H1 (cell line): Measurements from ENCODE around the gene WDFY4. TPM values are rescaled to one million over a fixed set of nuclear protein-coding genes. Genes with fewer than 3 reads are reported as not detected.

ENCODE experiments used
- CTCF ChIA-PET: fragments of 300-600 bp; sonication (Branson Sonifier 250); formaldehyde crosslinking; loops from one replicate; lab custom pipeline; 2021; ENCODE audit not compliant: partially characterized antibody; lab: Charles Lee
- POLR2A ChIA-PET: fragments of 300-600 bp; sonication (Branson Sonifier 250); formaldehyde crosslinking; loops from one replicate; lab custom pipeline; 2021; ENCODE audit warnings: inconsistent platforms; ENCODE audit not compliant: partially characterized antibody; lab: Charles Lee
- DNase-seq, 2 experiments: peaks; one replicate each; pipeline versions ENCODE4 v3.0.0 to v3.0.0-alpha.2; 2010 to 2022; ENCODE audit warnings: low spot score in 2 of 2, low read depth in 1 of 2, mixed read lengths in 1 of 2
- FAIRE-seq: peaks from 2 replicates; lab custom pipeline; 2011; peaks lifted over from hg19 to GRCh38; lab: Jason Lieb, UNC
- H2AFZ ChIP-seq: 2 replicates; pipeline ENCODE4 v1.8.1; 2012; ENCODE audit warnings: low read length, inconsistent platforms
- H2AK5ac ChIP-seq: 2 replicates; pipeline ENCODE4 v1.6.1; 2013; ENCODE audit warnings: low read depth, low read length
- H2BK120ac ChIP-seq: replicated peaks from 2 replicates; pipeline ENCODE3; 2013; ENCODE audit warnings: low read depth, low read length, inconsistent platforms
- H2BK12ac ChIP-seq: 2 replicates; pipeline ENCODE4 v1.6.1; 2013; ENCODE audit warnings: low read depth, low read length
- H2BK15ac ChIP-seq: 2 replicates; pipeline ENCODE4 v1.6.1; 2013; ENCODE audit warnings: low read length
- H2BK20ac ChIP-seq: 2 replicates; pipeline ENCODE4 v1.6.1; 2013; ENCODE audit warnings: low read length
- H2BK5ac ChIP-seq: 2 replicates; pipeline ENCODE4 v1.6.1; 2013; ENCODE audit warnings: low read depth, low read length
- H3K14ac ChIP-seq: 2 replicates; pipeline ENCODE4 v1.6.1; 2013; ENCODE audit warnings: inconsistent platforms; ENCODE audit not compliant: insufficient read length
- H3K18ac ChIP-seq: 2 replicates; pipeline ENCODE4 v1.6.1; 2013; ENCODE audit warnings: low read length; ENCODE audit errors: extremely low read depth
- H3K23ac ChIP-seq: 2 replicates; pipeline ENCODE4 v1.6.1; 2013; ENCODE audit warnings: inconsistent platforms; ENCODE audit not compliant: insufficient read length
- H3K23me2 ChIP-seq: 2 replicates; pipeline ENCODE4 v1.6.1; 2013; ENCODE audit warnings: low read depth, low read length
- H3K27ac ChIP-seq: 2 replicates; pipeline ENCODE4 v1.6.1; 2011; ENCODE audit warnings: low read depth, low read length, inconsistent platforms
- H3K27me3 ChIP-seq, 4 experiments: replicated peaks in 1 of 4; 1 replicate in 1 of 4; 2 replicates in 3 of 4; pipeline versions ENCODE4 v1.6.1 to v1.8.1; 2011 to 2013; ENCODE audit warnings: low read length in 3 of 4, mild to moderate bottlenecking in 3 of 4, inconsistent platforms in 2 of 4, mixed read lengths in 2 of 4, moderate library complexity in 1 of 4; ENCODE audit not compliant: control insufficient read depth in 3 of 4, insufficient read depth in 3 of 4; ENCODE audit errors: extremely low read depth in 1 of 4
- H3K36me3 ChIP-seq, 4 experiments: 2 replicates each; pipeline versions ENCODE4 v1.6.1 to v1.8.1; 2011 to 2013; ENCODE audit warnings: mild to moderate bottlenecking in 4 of 4, low read length in 3 of 4, moderate library complexity in 2 of 4, control low read depth in 1 of 4, inconsistent platforms in 1 of 4; ENCODE audit not compliant: insufficient read depth in 4 of 4, control insufficient read depth in 2 of 4
- H3K4ac ChIP-seq: replicated peaks from 2 replicates; pipeline ENCODE3; 2013; ENCODE audit warnings: low read length, low read depth, mixed read lengths, inconsistent platforms; ENCODE audit not compliant: insufficient read length
- H3K4me1 ChIP-seq, 4 experiments: replicated peaks in 1 of 4; 1 replicate in 1 of 4; 2 replicates in 3 of 4; pipeline versions ENCODE4 v1.6.1 to v1.8.1; 2011 to 2013; ENCODE audit warnings: low read length in 3 of 4, inconsistent platforms in 2 of 4, mixed read lengths in 1 of 4; ENCODE audit not compliant: insufficient read depth in 4 of 4, control insufficient read depth in 3 of 4
- H3K4me2 ChIP-seq, 2 experiments: 2 replicates each; pipeline versions ENCODE4 v1.6.1 to v1.8.1; 2011 to 2013; ENCODE audit warnings: low read depth in 2 of 2, low read length in 2 of 2, control low read depth in 1 of 2, inconsistent platforms in 1 of 2, mild to moderate bottlenecking in 1 of 2; ENCODE audit not compliant: insufficient read depth in 1 of 2
- H3K4me3 ChIP-seq, 4 experiments: fragments of 200-600, 300-600 bp in 1 of 4; sonication (generic), shearing (Covaris generic), sonication (Bioruptor Twin) in 1 of 4; 2 replicates each; pipeline versions ENCODE4 v1.5.1 to v1.8.1; 2011 to 2016; ENCODE audit warnings: low read length in 4 of 4, low read depth in 3 of 4, control low read depth in 2 of 4, inconsistent platforms in 2 of 4, mild to moderate bottlenecking in 2 of 4, mixed read lengths in 1 of 4, moderate library complexity in 1 of 4; ENCODE audit not compliant: insufficient read depth in 2 of 4; ENCODE audit errors: extremely low read depth in 1 of 4
- H3K56ac ChIP-seq: replicated peaks from 2 replicates; pipeline ENCODE3; 2013; ENCODE audit warnings: low read depth, mild to moderate bottlenecking, mixed read lengths, low read length, inconsistent platforms; ENCODE audit not compliant: insufficient read length
- H3K79me1 ChIP-seq: 2 replicates; pipeline ENCODE4 v1.6.1; 2013; ENCODE audit warnings: low read depth, low read length, control low read depth
- H3K79me2 ChIP-seq, 2 experiments: 2 replicates each; pipeline versions ENCODE4 v1.6.1 to v1.8.1; 2012 to 2013; ENCODE audit warnings: low read length in 2 of 2, mild to moderate bottlenecking in 2 of 2, inconsistent platforms in 1 of 2; ENCODE audit not compliant: insufficient read depth in 2 of 2, control insufficient read depth in 1 of 2
- H3K9ac ChIP-seq, 4 experiments: replicated peaks in 1 of 4; 1 replicate in 1 of 4; 2 replicates in 3 of 4; pipeline versions ENCODE4 v1.6.1 to v1.8.1; 2011 to 2013; ENCODE audit warnings: low read depth in 3 of 4, low read length in 3 of 4, control low read depth in 2 of 4, mild to moderate bottlenecking in 2 of 4, moderate library complexity in 2 of 4, inconsistent platforms in 1 of 4; ENCODE audit errors: extremely low read depth in 1 of 4
- H3K9me3 ChIP-seq, 2 experiments: 2 replicates each; pipeline versions ENCODE4 v1.6.1 to v1.8.1; 2012 to 2013; ENCODE audit warnings: mild to moderate bottlenecking in 2 of 2, moderate library complexity in 2 of 2, control low read depth in 1 of 2, inconsistent platforms in 1 of 2, low read depth in 1 of 2, low read length in 1 of 2, mixed read lengths in 1 of 2; ENCODE audit not compliant: insufficient read depth in 2 of 2
- H4K20me1 ChIP-seq, 2 experiments: replicated peaks in 1 of 2; 2 replicates each; pipeline versions ENCODE3 to v1.8.1; 2011 to 2013; ENCODE audit warnings: inconsistent platforms in 2 of 2, low read length in 2 of 2, mild to moderate bottlenecking in 1 of 2; ENCODE audit not compliant: insufficient read depth in 2 of 2, control insufficient read depth in 1 of 2
- H4K5ac ChIP-seq: 2 replicates; pipeline ENCODE4 v1.6.1; 2013; ENCODE audit warnings: low read length, low read depth, mixed read lengths, inconsistent platforms; ENCODE audit not compliant: insufficient read length
- H4K8ac ChIP-seq: 2 replicates; pipeline ENCODE4 v1.8.0; 2013; ENCODE audit warnings: mild to moderate bottlenecking, moderate library complexity, low read length, inconsistent platforms; ENCODE audit not compliant: insufficient read depth; ENCODE audit errors: extremely low read depth
- H4K91ac ChIP-seq: replicated peaks from 2 replicates; pipeline ENCODE3; 2013; ENCODE audit warnings: low read length, mixed read lengths, inconsistent platforms; ENCODE audit not compliant: insufficient read length
- CREB1 ChIP-seq: IDR thresholded peaks from 2 replicates; pipeline ENCODE4 v1.6.1; 2012; ENCODE audit warnings: inconsistent platforms
- HDAC6 ChIP-seq: IDR thresholded peaks from one replicate; pipeline ENCODE4 v1.7.1; 2012; ENCODE audit warnings: low read depth, mild to moderate bottlenecking, inconsistent platforms, low read length, moderate library complexity
- RAD21 ChIP-seq, 2 experiments: IDR thresholded peaks in 1 of 2; conservative IDR thresholded peaks in 1 of 2; 2 replicates each; pipeline ENCODE4 v1.6.1; 2011; ENCODE audit warnings: low read depth in 2 of 2, low read length in 2 of 2, improper control_type of control experiment in 1 of 2, inconsistent platforms in 1 of 2, mild to moderate bottlenecking in 1 of 2, moderate library complexity in 1 of 2
- TEAD4 ChIP-seq: IDR thresholded peaks from 2 replicates; pipeline ENCODE4 v1.6.1; 2012; ENCODE audit warnings: low read depth, low read length, inconsistent platforms, mixed read lengths
- WGBS, 2 experiments: shearing (Covaris generic) in 1 of 2; methylation state at CpG; one replicate each; pipeline versions ENCODE4 v1.1.6 to v1.1.7; 2013 to 2015; ENCODE audit warnings: low lambda C conversion rate in 2 of 2, mixed read lengths in 2 of 2, inconsistent platforms in 1 of 2, low coverage in 1 of 2, missing lambda C conversion rate in 1 of 2; ENCODE audit not compliant: insufficient replicate concordance in 2 of 2, insufficient coverage in 1 of 2, insufficient read length in 1 of 2; ENCODE audit errors: extremely low coverage in 1 of 2, missing lambda C conversion rate in 1 of 2; 5-methylcytosine and 5-hydroxymethylcytosine counted together
- polyA plus RNA-seq, 7 experiments: library from polyadenylated mRNA; depleted of rRNA in 3 of 7; stranded (reverse) in 5 of 7; unstranded in 2 of 7; fragments of >200 nt in 5 of 7; fragments of 200-250 nt in 2 of 7; gene quantifications; 1 replicate in 5 of 7; 2 replicates in 1 of 7; 4 replicates in 1 of 7; pipeline versions ENCODE4 v1.2.1 to v1.2.3, GENCODE V29; 2011 to 2013; ENCODE audit warnings: missing spikeins in 2 of 7, mixed read lengths in 2 of 7
- total RNA-seq: library from RNA; stranded (reverse); fragmentation: NEBNext Ultra II Directional; extraction: Animal tissue kit (Norgen Biotek cat#: 25700); gene quantifications from 2 replicates; pipeline ENCODE4 v1.2.1, GENCODE V29; 2021
- TF ChIP-seq, protein P1 (sequence below), 3 experiments: IDR thresholded peaks; 1 replicate in 2 of 3; 2 replicates in 1 of 3; pipeline versions ENCODE4 v1.5.1 to v1.6.1; 2011; ENCODE audit warnings: low read length in 3 of 3, mild to moderate bottlenecking in 3 of 3, inconsistent platforms in 2 of 3, low read depth in 1 of 3, moderate library complexity in 1 of 3; ENCODE audit not compliant: insufficient read depth in 1 of 3; ENCODE audit errors: control extremely low read depth in 1 of 3
- TF ChIP-seq, protein P2 (sequence below): IDR thresholded peaks from 2 replicates; pipeline ENCODE4 v1.6.1; 2012; ENCODE audit warnings: inconsistent platforms

WDFY4 gene
- total and polyA plus RNA-seq, 2 of the 8 experiments (the other 6 are each of a cell fraction or from before 2014, with no cell fraction given), result not detected

DNA sequence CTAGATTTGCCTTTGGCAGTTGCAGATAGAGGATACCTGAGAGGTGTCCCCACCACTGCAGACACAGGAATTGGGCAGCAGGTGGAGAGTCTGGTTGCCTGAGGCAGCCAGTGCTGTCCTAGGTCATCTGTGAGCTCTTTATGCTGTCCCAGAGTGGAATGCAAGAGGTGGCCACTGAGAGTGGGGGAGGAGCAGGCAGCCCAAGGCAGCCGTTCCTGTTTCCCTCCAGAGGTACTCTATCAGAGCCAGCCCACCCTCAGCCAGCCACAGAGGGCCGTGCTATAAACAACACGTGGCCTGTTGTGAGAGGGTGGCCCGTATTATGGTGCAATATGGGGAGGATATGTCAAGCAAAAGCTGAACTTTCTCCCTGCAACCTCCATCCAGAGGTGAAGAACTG, 246.5 kb downstream of the WDFY4 start:
- no peaks in the 10 kb centered on the region for H4K20me1 ChIP-seq
- 74% methylated on average over 4 of the region's 4 CpGs; no CpG with 5 or more reads in 1 of the 2 experiments for WGBS, 2 experiments

More for the DNA sequence above, 246.5 kb downstream of the WDFY4 start:
- Histone ChIP-seq H3K36me3 (no peaks in the 10 kb centered on the region), H2BK120ac (no peak overlapping the region), H4K5ac (no peak overlapping the region), H3K79me2 (no peaks in the 10 kb centered on the region), H3K4me1 (peaks cover 0 to 3% (median 0%) of the 10 kb centered on the region in 4 experiments; a peak in 3 of 7 replicates), H3K27ac (no peak overlapping the region), H3K18ac (no peak overlapping the region), H2BK5ac (no peak overlapping the region), H3K23ac (no peak overlapping the region), H3K27me3 (no peaks in the 10 kb centered on the region), H2AK5ac (no peak overlapping the region), H2BK15ac (no peak overlapping the region), H3K56ac (no peak overlapping the region), H4K91ac (no peak overlapping the region), H3K9ac (no peak overlapping the region), H3K4ac (no peak overlapping the region), H3K4me3 (no peak overlapping the region), H2BK12ac (no peak overlapping the region), H3K9me3 (no peaks in the 10 kb centered on the region), H3K23me2 (no peaks in the 10 kb centered on the region; the same call in 1 of the 2 replicates), H4K8ac (no peak overlapping the region), H3K79me1 (no peaks in the 10 kb centered on the region), H3K4me2 (no peak overlapping the region)
- DNase-seq (peak in 1 of 2 experiments; percentile 44), FAIRE-seq (no peak)
- POLR2A ChIA-PET, result no interaction called here
- TF ChIP-seq CREB1, result no peak
- TF ChIP-seq HDAC6, result no peak
- peak in 1 of 2 experiments; percentile 29; a peak in 1 of 4 replicates for TF ChIP-seq RAD21 (IDR thresholded peaks at IDR 0.05 in 1 of 2, conservative IDR thresholded peaks at IDR 0.05 in 1 of 2; ENCODE audit: low read depth in 2 of 2, low read length in 2 of 2)
- TF ChIP-seq, protein P1, sequence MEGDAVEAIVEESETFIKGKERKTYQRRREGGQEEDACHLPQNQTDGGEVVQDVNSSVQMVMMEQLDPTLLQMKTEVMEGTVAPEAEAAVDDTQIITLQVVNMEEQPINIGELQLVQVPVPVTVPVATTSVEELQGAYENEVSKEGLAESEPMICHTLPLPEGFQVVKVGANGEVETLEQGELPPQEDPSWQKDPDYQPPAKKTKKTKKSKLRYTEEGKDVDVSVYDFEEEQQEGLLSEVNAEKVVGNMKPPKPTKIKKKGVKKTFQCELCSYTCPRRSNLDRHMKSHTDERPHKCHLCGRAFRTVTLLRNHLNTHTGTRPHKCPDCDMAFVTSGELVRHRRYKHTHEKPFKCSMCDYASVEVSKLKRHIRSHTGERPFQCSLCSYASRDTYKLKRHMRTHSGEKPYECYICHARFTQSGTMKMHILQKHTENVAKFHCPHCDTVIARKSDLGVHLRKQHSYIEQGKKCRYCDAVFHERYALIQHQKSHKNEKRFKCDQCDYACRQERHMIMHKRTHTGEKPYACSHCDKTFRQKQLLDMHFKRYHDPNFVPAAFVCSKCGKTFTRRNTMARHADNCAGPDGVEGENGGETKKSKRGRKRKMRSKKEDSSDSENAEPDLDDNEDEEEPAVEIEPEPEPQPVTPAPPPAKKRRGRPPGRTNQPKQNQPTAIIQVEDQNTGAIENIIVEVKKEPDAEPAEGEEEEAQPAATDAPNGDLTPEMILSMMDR (IDR thresholded peaks at IDR 0.05; ENCODE audit: control extremely low read depth in 1 of 3, insufficient read depth in 1 of 3, low read depth in 1 of 3, low read length in 3 of 3), result peak in 2 of 3 experiments; percentile 1 to 5; a peak in 2 of 4 replicates
- TF ChIP-seq TEAD4, result 0 out of 2 replicates have a peak, but pooled peaks have one; percentile 50
- TF ChIP-seq, protein P2, sequence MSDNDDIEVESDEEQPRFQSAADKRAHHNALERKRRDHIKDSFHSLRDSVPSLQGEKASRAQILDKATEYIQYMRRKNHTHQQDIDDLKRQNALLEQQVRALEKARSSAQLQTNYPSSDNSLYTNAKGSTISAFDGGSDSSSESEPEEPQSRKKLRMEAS, result no peak
- TF ChIP-seq, all 59 proteins: peak for 3
- CTCF ChIA-PET, result interaction anchor here (0.7 to 2.6 kb wide), 5 partner anchors 18 to 502 kb away, joined by 3 to 7 read pairs (median 3); no protein-coding TSS in a partner anchor
- Histone ChIP-seq H2AFZ (0 out of 2 replicates have a peak overlapping the region, but pooled peaks have one; percentile 45), H2BK20ac (no peak overlapping the region), H3K14ac (no peak overlapping the region)
